Neural progenitor cell (in vitro differentiated cells): ENCODE data around the gene EMC8. TPM values are rescaled to one million over a fixed set of nuclear protein-coding genes. Genes with fewer than 3 reads are reported as not detected.
A peak's percentile ranks its signal among the peaks of the same experiment; 100 is the strongest.

Source experiments
- DNase-seq: peaks from one replicate; pipeline ENCODE4 v3.0.0-alpha.2; 2016; ENCODE audit warnings: low spot score
- H2AFZ ChIP-seq: fragments of 200-600 bp; sonication (generic); replicated peaks from 2 replicates; pipeline ENCODE4 v1.6.1; 2016; ENCODE audit warnings: antibody characterized with exemption
- H3F3A ChIP-seq: fragments of 200-600 bp; sonication (generic); 2 replicates; pipeline ENCODE4 v1.6.1; 2016; ENCODE audit warnings: antibody characterized with exemption, low read depth
- H3K27ac ChIP-seq: fragments of 200-600 bp; sonication (generic); 2 replicates; pipeline ENCODE4 v1.5.1; 2016; ENCODE audit warnings: mild to moderate bottlenecking
- H3K27me3 ChIP-seq: fragments of 200-600 bp; sonication (generic); 2 replicates; pipeline ENCODE4 v1.6.1; 2016; ENCODE audit warnings: mild to moderate bottlenecking, moderate library complexity
- H3K36me3 ChIP-seq: fragments of 200-600 bp; sonication (generic); 2 replicates; pipeline ENCODE4 v1.5.1; 2016
- H3K4me1 ChIP-seq: fragments of 200-600 bp; sonication (generic); 2 replicates; pipeline ENCODE4 v1.6.1; 2016; ENCODE audit warnings: mixed run types
- H3K4me2 ChIP-seq: fragments of 200-600 bp; sonication (generic); 2 replicates; pipeline ENCODE4 v1.6.1; 2016
- H3K4me3 ChIP-seq: fragments of 200-600 bp; sonication (generic); 2 replicates; pipeline ENCODE4 v1.5.1; 2016
- H3K79me2 ChIP-seq: fragments of 200-600 bp; sonication (generic); 2 replicates; pipeline ENCODE4 v1.6.1; 2016; ENCODE audit warnings: low read depth
- H3K9ac ChIP-seq: fragments of 200-600 bp; sonication (generic); 2 replicates; pipeline ENCODE4 v1.6.1; 2016
- H3K9me3 ChIP-seq: fragments of 200-600 bp; sonication (generic); 2 replicates; pipeline ENCODE4 v1.5.1; 2016; ENCODE audit warnings: low read depth
- H4K20me1 ChIP-seq: fragments of 200-600 bp; sonication (generic); 2 replicates; pipeline ENCODE4 v1.6.1; 2016; ENCODE audit warnings: low read depth
- H3K27ac Mint-ChIP-seq: 3 replicates; pipeline ENCODE4 v1.8.0; 2021; ENCODE audit warnings: mixed read lengths
- H3K27me3 Mint-ChIP-seq: 2 replicates; pipeline ENCODE4 v1.8.0; 2022; ENCODE audit warnings: low read depth, mild to moderate bottlenecking, inconsistent platforms, moderate library complexity, mixed read lengths; ENCODE audit not compliant: insufficient read depth
- H3K36me3 Mint-ChIP-seq: 3 replicates; pipeline ENCODE4 v1.8.0; 2021; ENCODE audit warnings: mixed read lengths
- H3K4me1 Mint-ChIP-seq: 3 replicates; pipeline ENCODE4 v1.8.0; 2021; ENCODE audit warnings: mixed read lengths
- H3K4me3 Mint-ChIP-seq: 3 replicates; pipeline ENCODE4 v1.8.0; 2021; ENCODE audit warnings: mild to moderate bottlenecking, moderate library complexity, mixed read lengths
- H3K9me3 Mint-ChIP-seq: 3 replicates; pipeline ENCODE4 v1.8.0; 2020; ENCODE audit warnings: mixed read lengths
- EZH2 ChIP-seq: fragments of 200-600 bp; sonication (generic); IDR thresholded peaks from 2 replicates; pipeline ENCODE4 v1.6.1; 2017; ENCODE audit warnings: antibody characterized with exemption, mild to moderate bottlenecking, moderate library complexity
- EZH2phosphoT487 ChIP-seq: fragments of 200-600 bp; sonication (generic); IDR thresholded peaks from 2 replicates; pipeline ENCODE4 v1.6.1; 2017; ENCODE audit warnings: antibody characterized with exemption
- total RNA-seq: library from RNA; depleted of rRNA; stranded (reverse); fragments of >200 nt; gene quantifications from 2 replicates; pipeline ENCODE4 v1.2.3, GENCODE V29; 2015; ENCODE audit warnings: low replicate concordance
- TF ChIP-seq, protein P1 (sequence below): fragments of 200-600 bp; sonication (generic); IDR thresholded peaks from 2 replicates; pipeline ENCODE4 v1.5.1; 2017; ENCODE audit warnings: antibody characterized with exemption, mild to moderate bottlenecking

The EMC8 gene
- total RNA-seq, 1 donor from 2014 or later, result 25.1 TPM

DNA sequence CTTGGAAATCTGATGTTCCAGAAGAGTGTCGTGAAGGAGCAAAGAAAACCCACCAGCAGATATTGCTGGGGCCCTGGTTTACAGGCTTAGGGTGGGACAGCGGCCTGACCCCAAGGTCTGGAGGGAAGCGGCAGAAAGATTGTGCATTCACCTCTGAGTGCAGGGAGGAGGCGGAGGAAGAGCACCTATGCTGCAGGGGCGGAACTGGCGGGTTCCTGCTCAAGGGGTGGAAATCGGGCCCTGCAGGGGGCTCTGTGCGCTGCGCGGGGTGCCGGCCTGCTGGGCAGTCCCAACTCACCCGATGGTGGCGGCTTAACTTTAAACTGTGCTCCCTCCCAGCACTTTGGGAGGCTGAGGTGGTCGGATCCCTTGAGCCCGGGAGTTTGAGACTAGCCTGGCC, 47.7 kb upstream of the EMC8 start:
- no peak overlapping the region for H3K4me2 ChIP-seq
- TF ChIP-seq EZH2phosphoT487 (no peak), EZH2 (no peak)
- TF ChIP-seq, protein P1, sequence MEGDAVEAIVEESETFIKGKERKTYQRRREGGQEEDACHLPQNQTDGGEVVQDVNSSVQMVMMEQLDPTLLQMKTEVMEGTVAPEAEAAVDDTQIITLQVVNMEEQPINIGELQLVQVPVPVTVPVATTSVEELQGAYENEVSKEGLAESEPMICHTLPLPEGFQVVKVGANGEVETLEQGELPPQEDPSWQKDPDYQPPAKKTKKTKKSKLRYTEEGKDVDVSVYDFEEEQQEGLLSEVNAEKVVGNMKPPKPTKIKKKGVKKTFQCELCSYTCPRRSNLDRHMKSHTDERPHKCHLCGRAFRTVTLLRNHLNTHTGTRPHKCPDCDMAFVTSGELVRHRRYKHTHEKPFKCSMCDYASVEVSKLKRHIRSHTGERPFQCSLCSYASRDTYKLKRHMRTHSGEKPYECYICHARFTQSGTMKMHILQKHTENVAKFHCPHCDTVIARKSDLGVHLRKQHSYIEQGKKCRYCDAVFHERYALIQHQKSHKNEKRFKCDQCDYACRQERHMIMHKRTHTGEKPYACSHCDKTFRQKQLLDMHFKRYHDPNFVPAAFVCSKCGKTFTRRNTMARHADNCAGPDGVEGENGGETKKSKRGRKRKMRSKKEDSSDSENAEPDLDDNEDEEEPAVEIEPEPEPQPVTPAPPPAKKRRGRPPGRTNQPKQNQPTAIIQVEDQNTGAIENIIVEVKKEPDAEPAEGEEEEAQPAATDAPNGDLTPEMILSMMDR, result no peak
- no peaks in the 10 kb centered on the region for H3F3A ChIP-seq
- no peaks in the 10 kb centered on the region for H3K9me3 ChIP-seq
- H4K20me1 ChIP-seq, result no peaks in the 10 kb centered on the region
- no peaks in the 10 kb centered on the region for H3K79me2 ChIP-seq
- Mint-ChIP-seq H3K36me3 (no peaks in the 10 kb centered on the region), H3K9me3 (no peaks in the 10 kb centered on the region), H3K27me3 (peaks cover 5% of the 10 kb centered on the region), H3K4me1 (peaks cover 3% of the 10 kb centered on the region), H3K4me3 (no peak overlapping the region), H3K27ac (peak overlapping the region; percentile 1)
- H3K27me3 ChIP-seq, result no peaks in the 10 kb centered on the region
- H3K9ac ChIP-seq, result no peak overlapping the region
- H3K4me3 ChIP-seq, result no peak overlapping the region
- no peak overlapping the region for H3K27ac ChIP-seq
- H3K36me3 ChIP-seq, result no peaks in the 10 kb centered on the region
- DNase-seq, result no peak
- H3K4me1 ChIP-seq, result no peaks in the 10 kb centered on the region
- H2AFZ ChIP-seq, result no peak overlapping the region

DNA sequence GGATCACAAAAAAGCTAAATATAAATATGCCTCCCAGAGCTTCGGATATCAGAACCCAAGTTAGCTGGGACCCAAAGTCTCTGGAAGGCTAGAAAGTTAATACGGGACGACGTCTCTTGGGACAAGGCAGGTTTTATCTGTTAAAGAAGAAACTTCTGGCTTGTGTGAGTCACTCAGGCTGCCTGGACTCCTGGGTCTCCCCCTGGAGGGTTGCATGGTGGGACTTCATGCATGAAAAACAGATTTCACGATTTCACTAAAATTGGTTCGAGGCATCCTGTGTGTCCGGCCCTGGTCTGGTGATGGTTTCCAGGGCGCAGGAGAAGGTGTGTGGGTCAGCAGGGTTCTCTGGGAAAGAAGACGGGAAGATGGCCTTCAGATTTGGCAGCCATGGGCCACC, 47.1 kb upstream of the EMC8 start:
- Histone ChIP-seq H3K27ac (no peak overlapping the region), H3K4me3 (no peak overlapping the region), H3F3A (no peaks in the 10 kb centered on the region), H3K36me3 (no peaks in the 10 kb centered on the region), H3K9ac (no peak overlapping the region), H3K79me2 (no peaks in the 10 kb centered on the region), H3K4me1 (no peaks in the 10 kb centered on the region), H3K9me3 (no peaks in the 10 kb centered on the region), H3K27me3 (no peaks in the 10 kb centered on the region), H4K20me1 (no peaks in the 10 kb centered on the region), H2AFZ (no peak overlapping the region), H3K4me2 (no peak overlapping the region)
- H3K4me1 Mint-ChIP-seq, result peaks cover 3% of the 10 kb centered on the region
- H3K36me3 Mint-ChIP-seq, result no peaks in the 10 kb centered on the region
- no peak for TF ChIP-seq EZH2phosphoT487
- no peak for TF ChIP-seq EZH2
- TF ChIP-seq, protein P1, result no peak
- H3K27ac Mint-ChIP-seq, result no peak overlapping the region
- no peak overlapping the region for H3K4me3 Mint-ChIP-seq
- H3K27me3 Mint-ChIP-seq, result peaks cover 5% of the 10 kb centered on the region
- H3K9me3 Mint-ChIP-seq, result no peaks in the 10 kb centered on the region
- DNase-seq, result no peak

DNA sequence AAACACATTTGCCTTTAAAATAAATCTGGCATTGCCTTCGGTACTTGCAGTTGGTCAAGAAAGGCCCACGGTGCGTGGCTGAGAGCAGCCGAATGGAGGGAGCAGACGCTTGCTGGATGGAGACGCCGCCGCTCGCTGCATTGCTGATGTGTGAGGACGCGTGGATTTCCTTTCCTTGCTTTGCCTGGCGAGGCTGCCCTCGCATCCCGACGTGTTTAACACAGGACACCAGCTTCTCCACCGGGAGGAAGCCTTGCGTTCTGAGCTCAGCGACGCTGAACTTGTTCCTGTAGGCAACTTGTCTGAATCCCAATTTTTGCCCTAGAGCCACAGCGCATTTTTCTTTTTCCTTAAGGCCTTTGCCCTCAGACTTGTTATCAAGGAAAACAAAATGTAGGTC, 45.9 kb upstream of the EMC8 start:
- Histone ChIP-seq H3F3A (no peaks in the 10 kb centered on the region), H4K20me1 (no peaks in the 10 kb centered on the region), H3K9me3 (no peaks in the 10 kb centered on the region), H3K27ac (no peak overlapping the region), H3K4me3 (no peak overlapping the region), H3K79me2 (no peaks in the 10 kb centered on the region), H3K36me3 (no peaks in the 10 kb centered on the region), H3K9ac (no peak overlapping the region), H3K4me2 (no peak overlapping the region), H3K27me3 (no peaks in the 10 kb centered on the region), H2AFZ (no peak overlapping the region), H3K4me1 (no peaks in the 10 kb centered on the region)
- Mint-ChIP-seq H3K27me3 (peaks cover 7% of the 10 kb centered on the region), H3K36me3 (no peaks in the 10 kb centered on the region), H3K4me1 (peaks cover 3% of the 10 kb centered on the region), H3K4me3 (no peak overlapping the region), H3K9me3 (no peaks in the 10 kb centered on the region), H3K27ac (no peak overlapping the region)
- no peak for DNase-seq
- TF ChIP-seq EZH2phosphoT487 (no peak), EZH2 (no peak)
- TF ChIP-seq, protein P1, result no peak
